HG03159 (cell line): ENCODE measurements around the gene LIN7C.

Source experiments
- ATAC-seq: cut with Tn5 transposase; IDR thresholded peaks from one replicate; pipeline ENCODE4 v1.9.1; 2021; ENCODE audit warnings: mild to moderate bottlenecking, moderate library complexity; ENCODE audit not compliant: unreplicated experiment

LIN7C gene

DNA sequence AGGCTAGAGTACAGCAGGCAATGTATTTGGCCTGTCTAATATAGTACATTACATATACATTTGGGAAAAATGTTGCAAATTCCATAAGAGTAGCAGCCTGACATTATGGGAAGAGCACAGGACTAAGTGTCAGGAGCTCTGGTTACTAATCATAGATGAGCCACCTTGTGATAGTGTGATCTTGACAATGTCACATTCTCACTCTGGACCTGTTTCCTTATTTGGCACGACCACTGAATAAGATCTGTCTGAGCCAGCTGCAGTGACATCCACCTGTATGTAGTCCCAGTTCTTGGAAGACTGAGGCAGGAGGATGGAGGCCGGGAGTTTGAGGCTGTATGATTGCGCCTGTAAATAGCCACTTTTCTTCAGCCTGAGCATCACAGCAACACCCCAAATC, 5.7 kb upstream of the LIN7C start:
- ATAC-seq: no peak

DNA sequence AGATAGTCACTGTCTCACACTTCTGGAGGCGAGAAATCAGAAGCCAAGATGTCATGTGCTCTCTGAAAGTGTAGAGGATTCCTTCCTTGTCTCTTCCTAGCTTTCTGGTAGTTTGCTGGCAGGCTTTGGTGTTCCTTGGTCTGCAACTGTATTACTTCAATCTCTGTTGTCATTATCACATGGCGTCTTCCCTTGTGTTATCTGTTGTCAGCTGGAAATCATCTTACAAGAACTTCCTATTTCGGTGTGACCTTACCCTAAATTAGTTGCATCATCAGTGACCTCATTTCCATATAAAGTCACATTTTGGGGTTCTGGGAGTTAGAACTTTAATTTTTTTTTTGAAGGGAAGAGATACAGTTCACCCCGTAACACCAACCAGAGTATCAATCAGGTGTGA, 3.3 kb upstream of the LIN7C start:
- no peak for ATAC-seq

DNA sequence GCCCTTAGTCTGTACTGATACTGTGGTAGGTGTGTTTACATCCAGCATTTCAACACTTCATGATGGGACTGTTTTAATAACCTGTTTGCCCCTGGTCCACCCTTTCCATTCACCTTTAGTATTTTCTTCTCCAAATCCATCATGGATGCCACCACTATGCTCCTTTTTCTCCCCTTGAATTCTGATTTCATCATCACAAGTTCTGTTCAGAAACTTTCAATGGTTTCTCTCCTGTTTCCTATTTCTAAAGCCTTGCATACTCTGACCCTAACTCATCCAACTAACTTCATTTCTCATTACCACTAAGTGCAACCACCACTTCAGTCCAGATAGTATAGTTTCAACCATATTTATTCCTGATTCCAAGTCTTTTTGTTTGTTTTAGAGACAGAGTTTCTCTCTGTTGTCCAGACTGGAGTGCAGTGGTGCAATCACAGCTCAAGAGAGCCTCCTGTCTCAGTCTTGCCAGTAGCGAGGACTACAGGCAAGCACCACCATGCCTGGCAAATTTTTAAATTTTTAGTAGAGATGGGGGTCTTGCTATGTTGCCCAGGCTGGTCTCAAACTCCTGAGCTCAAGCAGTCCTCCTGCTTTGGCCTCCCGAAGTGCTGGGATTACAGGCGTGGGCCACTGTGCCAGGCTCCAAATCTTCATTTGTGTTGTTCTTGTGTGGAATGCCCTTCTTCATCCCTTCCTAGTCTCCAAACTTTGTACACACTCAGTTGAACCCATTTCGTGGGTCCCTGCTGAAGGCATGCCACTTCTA, 1.2 kb upstream of the LIN7C start:
- ATAC-seq: no peak

DNA sequence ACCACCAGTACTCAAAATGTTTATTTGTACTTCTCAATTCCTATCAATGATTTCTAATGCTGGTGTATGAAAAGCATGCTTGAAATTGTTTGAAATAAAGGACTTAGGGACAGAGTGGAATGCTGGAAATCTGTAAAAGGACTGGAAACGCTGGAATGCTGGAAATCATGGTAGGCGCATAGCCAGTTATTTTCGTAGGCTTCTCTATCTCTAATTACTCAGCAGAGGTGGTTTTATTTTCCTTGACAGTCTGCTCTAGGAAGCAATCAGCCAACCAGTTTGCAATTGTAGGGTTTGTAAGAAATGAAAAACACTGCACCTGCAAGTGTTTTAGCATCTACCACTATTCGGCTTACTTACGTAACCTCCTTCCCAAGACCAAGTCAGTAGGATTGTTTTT, 788 bp downstream of the LIN7C start:
- peak; percentile 1 for ATAC-seq

DNA sequence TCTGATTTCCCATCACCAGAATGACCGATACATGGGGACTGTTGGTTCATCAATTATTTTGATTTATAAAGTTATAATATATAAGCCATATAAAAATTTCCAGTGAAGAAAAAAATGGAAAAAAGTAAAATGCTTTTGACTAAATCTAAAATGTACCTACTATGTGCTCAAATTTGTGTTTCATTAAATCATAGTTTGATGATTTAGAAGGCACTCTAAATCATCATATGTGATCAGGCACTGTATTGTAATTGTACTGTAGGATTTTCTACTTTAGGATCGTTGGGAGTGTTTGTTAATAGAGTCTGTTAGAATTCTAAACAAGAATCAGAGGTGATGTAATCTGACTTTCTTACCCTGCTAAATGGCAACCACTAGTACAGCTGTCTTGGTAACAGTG, 2.4 kb downstream of the LIN7C start:
- ATAC-seq: no peak

DNA sequence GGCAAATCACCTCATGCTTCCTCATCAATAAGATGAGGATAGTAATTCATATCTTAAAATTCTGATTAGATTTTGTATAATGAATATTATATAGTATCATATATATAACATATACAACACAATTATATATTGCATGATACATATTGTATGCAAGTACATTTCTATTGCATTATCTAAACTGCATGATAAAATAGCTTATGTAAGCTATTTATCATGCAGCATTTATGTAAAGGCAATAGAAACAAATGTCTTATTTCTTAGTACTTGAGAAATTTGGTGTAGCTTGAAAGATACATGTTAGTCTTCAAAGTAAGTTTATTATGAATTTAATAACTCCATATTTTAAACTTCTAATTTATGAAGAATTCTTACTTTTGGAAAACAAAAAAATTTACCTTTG, 5.5 kb downstream of the LIN7C start:
- ATAC-seq: no peak

DNA sequence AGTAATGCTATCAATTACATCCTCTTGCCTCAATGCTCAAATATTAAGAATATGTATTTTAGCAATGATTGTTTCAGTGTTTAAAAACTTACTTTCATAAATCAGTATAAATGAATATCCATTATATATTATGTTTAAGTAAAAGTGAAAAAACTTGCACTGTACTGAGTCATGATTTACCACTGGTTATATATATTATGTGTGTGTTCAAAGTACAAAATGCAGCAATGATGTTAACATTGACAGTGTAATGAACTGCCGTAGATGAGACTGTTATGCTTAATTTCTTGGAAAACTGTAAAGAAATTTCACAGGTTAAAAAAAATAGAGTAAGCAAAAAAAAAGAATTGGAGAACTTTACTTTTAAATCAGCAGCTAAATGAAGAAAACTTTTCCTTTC, 8.7 kb downstream of the LIN7C start:
- ATAC-seq: no peak

DNA sequence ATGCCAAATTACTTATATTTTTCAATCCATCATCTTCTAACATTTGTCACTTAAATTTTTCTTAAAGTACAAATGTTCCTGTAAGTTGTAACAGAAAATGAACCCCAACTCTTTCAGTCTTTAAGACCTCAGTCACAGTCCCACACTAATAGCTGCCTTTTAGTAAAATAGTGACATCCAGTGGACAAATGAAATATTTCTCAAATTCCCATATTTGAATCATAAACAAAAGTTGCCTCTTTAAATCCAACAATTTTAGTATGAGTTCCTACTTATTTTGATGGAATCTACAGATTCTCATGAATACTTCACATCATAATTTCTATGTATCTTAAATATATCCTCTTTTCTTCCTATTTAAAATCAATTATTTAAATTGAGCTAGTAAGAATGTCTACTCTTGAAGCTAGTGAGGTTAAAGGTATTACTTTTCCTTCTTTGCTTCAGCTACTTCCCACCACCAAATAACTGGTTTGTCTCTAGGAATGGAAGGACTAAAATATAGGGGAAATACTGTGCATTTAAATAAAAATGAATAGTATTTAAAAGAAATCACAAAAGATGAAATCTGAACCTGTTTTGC, 9.2 kb downstream of the LIN7C start:
- peak; percentile 73 for ATAC-seq

DNA sequence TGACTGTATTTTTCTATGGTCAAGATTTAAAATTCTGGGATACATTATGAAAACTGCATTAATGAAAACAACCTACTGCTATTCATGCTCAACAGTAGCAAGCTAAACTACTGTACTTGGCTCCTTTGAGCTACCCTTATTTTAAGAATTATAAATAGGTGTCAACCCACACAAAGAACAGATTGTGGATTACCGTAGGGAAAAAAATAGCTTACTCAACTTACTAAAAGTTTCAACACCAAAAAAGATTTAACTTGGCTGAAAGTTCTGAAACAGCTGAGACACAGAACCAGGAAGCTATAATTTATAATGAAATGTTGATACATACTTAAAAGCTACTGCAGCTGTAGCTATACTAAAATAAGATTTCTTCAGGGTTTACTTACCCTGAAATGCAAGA, 10.1 kb downstream of the LIN7C start:
- no peak for ATAC-seq

DNA sequence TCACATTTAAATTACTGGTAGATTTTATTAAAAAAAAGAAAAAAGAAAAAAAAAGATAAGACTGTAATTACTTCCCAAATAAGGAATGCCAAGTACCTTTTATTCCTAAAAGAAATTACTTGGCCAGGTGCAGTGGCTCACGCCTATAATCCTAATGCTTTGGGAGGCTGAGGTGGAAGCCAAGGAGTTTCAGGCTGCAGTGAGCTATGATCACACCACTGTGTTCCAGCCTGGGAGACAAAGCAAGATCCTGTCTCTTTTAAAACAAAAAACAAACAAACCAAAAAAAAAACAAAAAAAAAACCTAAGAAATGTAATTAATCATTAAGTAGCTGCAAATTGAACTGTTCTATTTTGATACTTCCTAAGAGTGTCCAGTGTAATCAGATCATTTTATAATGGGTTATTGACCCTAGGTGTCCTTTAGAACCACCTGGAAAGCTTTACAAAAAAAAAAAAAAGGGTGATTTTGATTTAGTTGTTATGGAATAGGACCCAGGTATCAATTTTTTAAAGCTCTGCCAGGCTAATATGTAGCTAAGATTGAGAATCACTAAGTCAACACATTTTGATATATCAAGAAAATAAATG, 10.8 kb downstream of the LIN7C start:
- ATAC-seq: no peak

DNA sequence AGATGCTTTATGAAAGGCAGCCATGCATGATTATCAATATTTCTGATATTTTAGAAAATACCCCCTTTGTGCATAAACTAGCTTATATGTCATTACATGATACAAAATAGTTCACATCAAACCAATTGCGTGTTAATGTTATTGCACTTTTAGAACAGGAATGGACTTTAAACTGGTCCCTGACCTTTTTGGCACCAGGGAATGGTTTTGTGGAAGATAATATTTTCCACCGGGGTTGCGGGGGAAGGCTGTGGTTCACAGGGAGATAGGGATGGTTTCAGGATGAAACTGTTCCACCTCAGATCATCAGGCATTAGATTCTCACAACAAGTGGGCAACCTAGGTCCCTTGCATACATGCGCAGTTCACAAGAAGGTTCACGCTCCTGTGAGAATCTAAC, 17.5 kb downstream of the LIN7C start:
- ATAC-seq: no peak

DNA sequence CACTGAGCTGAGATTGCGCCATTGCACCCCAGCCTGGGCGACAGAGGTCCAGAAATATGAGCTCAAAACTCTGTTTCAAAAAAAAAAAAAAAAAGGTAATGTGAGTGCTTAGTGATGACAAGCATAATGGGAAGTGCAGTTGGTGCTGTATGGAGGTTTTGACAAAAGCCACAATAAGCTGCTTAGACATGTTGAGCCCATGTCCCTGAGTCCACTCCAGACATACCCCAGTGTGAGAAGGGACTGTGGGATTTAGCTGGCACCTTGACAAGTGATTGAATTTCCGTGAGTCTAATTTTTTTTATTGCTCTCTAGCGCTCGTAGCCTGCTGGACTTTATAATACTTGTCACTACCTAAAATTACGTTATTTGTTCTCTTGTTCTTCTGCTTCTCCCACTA, 18.9 kb downstream of the LIN7C start:
- ATAC-seq: no peak

DNA sequence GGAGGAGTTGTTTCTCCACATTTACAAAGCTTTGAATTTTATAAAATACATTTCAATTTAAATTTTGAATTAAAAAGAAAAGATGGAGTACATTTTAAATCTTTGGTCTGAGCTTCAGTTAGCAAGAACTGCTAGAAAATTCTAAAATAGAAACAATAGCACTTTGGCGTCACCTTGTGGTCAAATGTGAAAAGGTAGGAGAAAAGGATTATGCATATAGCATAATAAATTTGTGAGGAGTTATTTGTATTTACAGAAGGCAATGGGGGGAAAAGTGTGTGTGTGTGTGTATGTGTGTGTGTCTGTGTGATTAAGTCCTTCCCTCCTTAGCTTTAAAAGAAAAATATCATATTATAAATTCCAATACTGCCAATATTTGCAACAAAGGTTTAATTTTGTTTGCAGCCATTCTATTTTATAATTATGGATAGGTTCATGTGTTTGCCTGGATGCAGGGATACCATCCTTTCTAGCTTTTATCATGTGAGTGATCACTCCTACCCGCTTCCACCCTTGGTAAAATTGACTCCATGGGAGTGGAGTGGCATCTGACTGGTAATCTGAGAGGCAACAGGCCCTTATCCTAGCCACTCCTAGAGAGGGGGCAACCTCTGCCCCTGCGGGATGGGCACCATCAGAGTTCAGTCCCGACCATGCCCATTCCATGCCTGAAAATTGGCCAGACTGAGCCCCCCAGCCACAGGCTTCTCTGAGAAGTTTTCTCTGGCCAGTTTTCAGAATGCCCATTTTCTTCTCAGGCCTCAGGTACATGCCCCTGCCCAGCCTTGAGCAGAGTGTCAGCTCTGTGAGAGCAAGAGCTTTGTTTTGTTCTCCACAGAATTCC, 20.4 kb downstream of the LIN7C start:
- peak; percentile 71 for ATAC-seq

DNA sequence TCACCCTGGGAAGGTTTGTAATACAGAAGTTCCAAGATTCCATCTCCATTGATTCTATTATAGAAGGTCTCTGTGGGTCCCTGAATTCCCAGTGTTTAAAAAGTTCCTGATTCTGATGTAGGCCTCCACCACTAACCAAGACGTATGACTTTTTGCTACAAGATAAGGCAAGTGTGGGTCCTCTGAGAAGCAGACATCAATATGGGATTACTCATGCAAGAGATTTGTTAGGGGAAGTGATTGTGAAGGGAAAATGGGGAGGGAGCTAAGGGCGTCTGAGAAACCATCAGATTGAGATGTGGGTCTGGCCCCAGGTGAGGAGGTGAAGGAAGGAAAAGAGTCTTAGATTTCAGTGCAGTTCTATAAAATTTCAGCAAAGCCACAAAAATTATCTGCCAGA, 23.8 kb downstream of the LIN7C start:
- no peak for ATAC-seq

DNA sequence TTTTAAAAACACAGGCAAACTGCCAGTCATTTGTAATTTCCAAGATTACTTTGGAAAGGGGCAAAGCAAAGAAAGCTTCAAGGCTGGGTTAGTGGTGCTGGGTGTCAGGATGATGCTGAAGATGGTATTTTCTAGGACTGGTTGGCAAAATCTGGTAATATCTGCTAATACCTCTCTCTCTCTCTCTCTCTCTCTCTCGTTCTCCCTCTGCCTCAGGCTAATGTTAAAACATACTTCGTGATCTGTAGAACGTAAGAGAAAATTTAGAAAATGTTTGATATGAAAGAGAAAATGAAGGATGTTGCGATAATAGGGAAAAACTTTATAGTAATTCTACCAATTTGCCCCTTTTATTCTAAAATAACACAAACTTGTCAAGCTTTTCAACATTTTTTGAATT, 24.6 kb downstream of the LIN7C start:
- ATAC-seq: no peak

DNA sequence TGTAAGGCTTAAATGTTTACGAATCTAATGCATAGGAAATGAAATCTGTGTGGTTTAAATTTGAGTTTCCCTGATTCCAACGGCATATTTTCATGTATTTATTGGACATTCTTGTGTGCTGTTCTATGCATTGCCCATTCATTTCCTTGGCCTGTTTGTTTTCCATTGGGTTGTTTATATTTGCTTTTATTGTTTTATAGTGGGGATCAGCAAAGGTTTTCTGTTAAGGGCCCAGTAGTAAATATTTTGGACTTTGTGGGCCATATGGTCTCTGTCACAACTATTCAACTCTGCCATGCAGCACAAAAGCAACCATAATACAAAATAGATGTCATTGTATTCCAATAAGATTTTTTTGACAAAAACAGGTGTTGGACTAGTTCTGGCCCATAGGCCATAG, 28.7 kb downstream of the LIN7C start:
- no peak for ATAC-seq

DNA sequence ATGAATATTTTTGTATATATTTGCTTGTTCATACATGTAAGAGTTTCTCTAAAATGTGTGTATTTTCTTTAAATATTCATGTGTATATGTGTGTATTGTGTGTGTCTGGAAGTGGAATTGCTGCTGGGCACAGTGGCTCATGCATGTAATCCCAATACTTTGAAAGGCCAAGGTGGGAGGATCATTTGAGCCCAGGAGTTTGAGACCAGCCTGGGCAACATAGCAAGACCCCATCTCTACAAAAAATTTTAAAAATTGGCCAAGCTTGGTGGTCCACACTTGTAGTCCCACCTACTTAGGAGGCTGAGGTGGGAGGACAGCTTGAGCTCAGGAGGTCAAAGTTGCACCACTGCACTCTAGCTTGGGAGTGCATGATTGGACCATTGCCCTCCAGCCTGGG, 29.3 kb downstream of the LIN7C start:
- no peak for ATAC-seq

DNA sequence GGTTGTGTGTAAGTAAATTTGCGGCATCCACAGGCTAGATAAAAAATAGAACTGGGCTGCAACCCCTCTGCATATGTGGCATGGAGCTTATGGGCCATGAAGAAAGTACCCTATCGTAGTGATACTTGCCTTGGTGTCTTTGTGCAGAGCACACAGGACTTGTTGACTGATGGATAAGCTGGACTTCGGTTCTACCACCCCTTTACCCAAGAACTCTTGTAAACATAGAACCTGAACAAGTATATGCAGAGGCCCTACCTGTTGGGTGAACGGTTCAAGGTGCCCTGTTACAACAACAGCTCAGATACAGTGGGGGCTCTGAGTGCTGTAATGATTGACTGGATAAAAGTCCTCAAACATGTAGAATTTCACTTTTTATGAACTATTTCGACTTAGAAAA, 30.9 kb downstream of the LIN7C start:
- ATAC-seq: no peak

DNA sequence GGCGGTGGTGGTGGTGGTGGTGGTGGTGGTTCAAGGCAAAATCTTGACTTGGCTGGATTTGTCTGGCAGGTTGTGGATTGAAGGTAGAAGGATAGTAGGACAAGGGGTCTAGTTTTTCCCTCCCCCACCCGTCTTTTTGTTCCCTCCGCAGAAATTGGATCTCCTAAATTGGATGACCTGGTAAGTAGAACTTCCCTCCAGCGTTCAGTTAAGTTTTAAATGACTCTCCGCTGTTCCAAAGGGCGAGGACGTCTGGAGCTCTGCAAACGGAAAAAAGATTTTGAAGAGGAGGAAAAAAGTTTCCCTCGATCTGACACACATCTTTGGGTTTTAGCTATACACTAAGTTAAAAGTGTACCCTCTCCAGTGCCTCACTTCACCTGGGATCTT, 33.6 kb downstream of the LIN7C start:
- no peak for ATAC-seq

DNA sequence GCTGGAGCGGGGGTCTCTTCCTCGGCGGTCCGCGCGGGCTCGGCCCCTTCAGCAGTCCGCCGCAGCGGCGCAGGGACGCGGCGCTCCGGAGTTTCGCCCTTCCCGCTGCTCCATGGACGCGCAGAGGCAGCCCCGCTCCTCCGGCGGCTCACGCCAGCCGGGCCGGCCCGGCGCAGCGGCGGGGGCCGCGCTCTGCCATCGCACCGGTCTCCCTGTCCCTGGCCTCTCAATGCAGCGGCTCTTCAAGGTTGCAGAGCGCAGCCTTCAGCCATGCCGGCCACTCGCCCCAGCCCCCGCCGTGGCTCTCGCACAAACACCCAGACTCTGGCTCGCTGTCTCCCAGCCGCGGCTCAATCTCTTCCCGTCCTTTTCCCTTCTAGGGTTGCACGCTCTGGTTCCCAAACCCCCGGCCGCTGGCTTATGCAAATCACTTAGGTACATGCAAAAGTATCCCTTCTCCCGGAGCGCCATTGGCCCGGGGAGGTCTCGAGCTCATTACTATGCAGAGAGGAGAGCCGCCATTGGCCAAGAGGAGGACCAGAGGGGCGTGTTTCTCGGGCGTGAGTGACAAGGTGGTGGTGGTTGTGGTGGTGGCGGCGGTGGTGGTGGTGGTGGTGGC, 34.1 kb downstream of the LIN7C start, which contains the start of gene LGR4:
Gene LGR4 (minus strand): TSS at position 393 of the 619 bp plus-strand sequence. CDS start 488 bp downstream, outside the sequence.
- ATAC-seq: peak; percentile 73
